DND-41 (cell line): ENCODE measurements around the gene SOST.

ENCODE experiments used
- CTCF ChIP-seq: IDR thresholded peaks from 2 replicates; pipeline ENCODE4 v1.5.1; 2012; ENCODE audit warnings: borderline replicate concordance, low read length, moderate library complexity, mild to moderate bottlenecking; ENCODE audit not compliant: poor library complexity, severe bottlenecking; ENCODE audit errors: extremely low read depth
- EZH2 ChIP-seq: IDR thresholded peaks from 3 replicates; pipeline ENCODE4 v1.6.1; 2012; ENCODE audit warnings: borderline replicate concordance, low read depth, mild to moderate bottlenecking, moderate library complexity, low read length, inconsistent platforms; ENCODE audit not compliant: severe bottlenecking

- TF ChIP-seq CTCF (no peak), EZH2 (no peak)
Observed at GRCh38 chr17:43784628-43785101, 26.1 kb upstream of the SOST start.
